Endothelial cell of umbilical vein (primary cell): ENCODE results near the gene AK6. TPM values are rescaled to one million over a fixed set of nuclear protein-coding genes. Genes with fewer than 3 reads are reported as not detected.

Source experiments
- BruUV-seq: library from RNA; stranded (reverse); fragments of 400-500 nt; replicated peaks from 2 replicates; lab custom pipeline; 2021; lab: Mats Ljungman, UMichigan
- CTCF ChIA-PET: fragments of 300-600, 350-600 bp; sonication (Branson Sonifier 250); formaldehyde crosslinking; loops from one replicate; lab custom pipeline; 2021; ENCODE audit warnings: antibody characterized with exemption, inconsistent platforms; lab: Charles Lee
- POLR2A ChIA-PET: fragments of 300-600, 350-600 bp; sonication (Branson Sonifier 250); formaldehyde crosslinking; loops from one replicate; lab custom pipeline; 2021; ENCODE audit warnings: antibody characterized with exemption, inconsistent platforms; lab: Charles Lee
- DNase-seq: peaks from one replicate; pipeline ENCODE4 v3.0.0-alpha.2; 2011; ENCODE audit warnings: low read depth, low spot score
- FAIRE-seq: peaks from 2 replicates; lab custom pipeline; 2011; peaks lifted over from hg19 to GRCh38; lab: Jason Lieb, UNC
- H2AFZ ChIP-seq: 2 replicates; pipeline ENCODE4 v1.6.0; 2012; ENCODE audit warnings: low read depth, low read length, control low read depth, inconsistent platforms
- H3K27ac ChIP-seq: 2 replicates; pipeline ENCODE4 v1.5.1; 2011; ENCODE audit warnings: low read depth, mild to moderate bottlenecking, control low read depth, low read length, moderate library complexity; ENCODE audit not compliant: insufficient read depth
- H3K27me3 ChIP-seq, 2 experiments: 2 replicates each; pipeline versions ENCODE4 v1.6.0 to v1.6.1; 2011; ENCODE audit warnings: low read length in 2 of 2, mixed read lengths in 1 of 2; ENCODE audit not compliant: control insufficient read depth in 2 of 2, insufficient read depth in 2 of 2
- H3K36me3 ChIP-seq, 2 experiments: 2 replicates in 1 of 2; 3 replicates in 1 of 2; pipeline ENCODE4 v1.5.1; 2011; ENCODE audit warnings: low read length in 2 of 2, mild to moderate bottlenecking in 1 of 2, moderate library complexity in 1 of 2; ENCODE audit not compliant: control insufficient read depth in 2 of 2, insufficient read depth in 2 of 2; ENCODE audit errors: extremely low read depth in 1 of 2
- H3K4me1 ChIP-seq: 3 replicates; pipeline ENCODE4 v1.5.1; 2011; ENCODE audit warnings: mild to moderate bottlenecking, low read length; ENCODE audit not compliant: control insufficient read depth, insufficient read depth; ENCODE audit errors: extremely low read depth
- H3K4me2 ChIP-seq: 2 replicates; pipeline ENCODE4 v1.6.1; 2011; ENCODE audit warnings: low read length, control low read depth, mixed read lengths; ENCODE audit not compliant: insufficient read depth
- H3K4me3 ChIP-seq, 3 experiments: fragments of 200-600 bp in 1 of 3; sonication (generic), shearing (Covaris generic) in 1 of 3; replicated peaks in 1 of 3; 2 replicates each; pipeline ENCODE4 v1.5.1; 2011 to 2016; ENCODE audit warnings: control low read depth in 3 of 3, low read length in 3 of 3, mild to moderate bottlenecking in 2 of 3, inconsistent platforms in 1 of 3, low read depth in 1 of 3, moderate library complexity in 1 of 3; ENCODE audit not compliant: insufficient read depth in 1 of 3
- H3K79me2 ChIP-seq: 2 replicates; pipeline ENCODE4 v1.6.0; 2012; ENCODE audit warnings: low read length, inconsistent platforms; ENCODE audit not compliant: control insufficient read depth, insufficient read depth
- H3K9ac ChIP-seq: replicated peaks from 2 replicates; pipeline ENCODE3; 2011; ENCODE audit warnings: low read length, control low read depth; ENCODE audit not compliant: insufficient read depth; ENCODE audit errors: extremely low read depth
- H3K9me1 ChIP-seq: replicated peaks from 3 replicates; pipeline ENCODE4 v1.6.0; 2011; ENCODE audit warnings: mild to moderate bottlenecking, low read length; ENCODE audit not compliant: control insufficient read depth, insufficient read depth; ENCODE audit errors: extremely low read depth
- H3K9me3 ChIP-seq: replicated peaks from 2 replicates; pipeline ENCODE4 v1.5.1; 2012; ENCODE audit warnings: low read length, inconsistent platforms; ENCODE audit not compliant: control insufficient read depth, insufficient read depth
- H4K20me1 ChIP-seq: replicated peaks from 2 replicates; pipeline ENCODE3; 2011; ENCODE audit warnings: mild to moderate bottlenecking, low read length; ENCODE audit not compliant: control insufficient read depth, insufficient read depth; ENCODE audit errors: extremely low read depth
- EZH2 ChIP-seq: IDR thresholded peaks from 2 replicates; pipeline ENCODE4 v1.6.1; 2012; ENCODE audit warnings: borderline replicate concordance, low read depth, mild to moderate bottlenecking, moderate library complexity, low read length, inconsistent platforms; ENCODE audit not compliant: severe bottlenecking
- FOS ChIP-seq: IDR thresholded peaks from 2 replicates; pipeline ENCODE4 v1.6.1; 2011; ENCODE audit warnings: mild to moderate bottlenecking, low read length, moderate library complexity, borderline replicate concordance; ENCODE audit not compliant: insufficient read depth
- GATA2 ChIP-seq: IDR thresholded peaks from 2 replicates; pipeline ENCODE4 v1.7.0; 2011; ENCODE audit warnings: low read depth, mild to moderate bottlenecking, moderate library complexity, mixed read lengths, low read length; ENCODE audit not compliant: insufficient read length, insufficient read depth
- JUN ChIP-seq: IDR thresholded peaks from 2 replicates; pipeline ENCODE4 v1.6.1; 2011; ENCODE audit warnings: borderline replicate concordance, low read depth; ENCODE audit not compliant: insufficient read length, insufficient read depth
- MAX ChIP-seq: IDR thresholded peaks from 2 replicates; pipeline ENCODE4 v1.6.1; 2011; ENCODE audit not compliant: insufficient read depth, insufficient read length
- MYC ChIP-seq: IDR thresholded peaks from one replicate; pipeline ENCODE4 v1.6.1; 2011; ENCODE audit warnings: mild to moderate bottlenecking, low read depth, low read length
- POLR2A ChIP-seq: IDR thresholded peaks from 2 replicates; pipeline ENCODE4 v1.6.1; 2012; ENCODE audit warnings: low read depth, mild to moderate bottlenecking, control low read depth, low read length
- POLR2AphosphoS5 ChIP-seq: IDR thresholded peaks from 2 replicates; pipeline ENCODE4 v1.6.1; 2012; ENCODE audit warnings: low read depth, mild to moderate bottlenecking, control low read depth, low read length, moderate library complexity; ENCODE audit not compliant: insufficient read depth
- dilution Hi-C: fragments of 300-500 bp; cut with MboI; formaldehyde crosslinking; loops from one replicate; pipeline ENCODE4 v1.15.0; 2019; ENCODE audit warnings: low sequenced_read_pairs; ENCODE audit not compliant: extremely low pct_ligation_motif_present
- intact Hi-C: fragments of 100-400 bp; cut with micrococcal nuclease; formaldehyde crosslinking; loops from one replicate; pipeline ENCODE4 v1.10.0; 2022
- polyA plus RNA-seq, 4 experiments: library from polyadenylated mRNA; depleted of rRNA in 3 of 4; stranded (reverse) in 3 of 4; unstranded in 1 of 4; fragments of >200 nt; gene quantifications; 2 replicates each; pipeline versions ENCODE4 v1.2.1 to v1.2.3, GENCODE V29; 2011 to 2012; ENCODE audit warnings: missing spikeins in 1 of 4
- total RNA-seq: library from RNA; stranded (reverse); gene quantifications from 2 replicates; pipeline ENCODE4 v1.2.3, GENCODE V29; 2021
- TF ChIP-seq, protein P1 (sequence below), 2 donors: IDR thresholded peaks; 1 replicate in 1 of 2; 2 replicates in 1 of 2; pipeline ENCODE4 v1.5.1; 2011; ENCODE audit warnings: low read length in 2 of 2, mild to moderate bottlenecking in 2 of 2, moderate library complexity in 2 of 2, control low read depth in 1 of 2, inconsistent platforms in 1 of 2, low read depth in 1 of 2; ENCODE audit not compliant: insufficient read depth in 1 of 2; ENCODE audit errors: extremely low read depth in 1 of 2

AK6 gene
- total and polyA plus RNA-seq, 2 donors (not counting 3 experiments of a cell fraction or from before 2014, with no cell fraction given), result 13.2 to 30.1 TPM

- H3K4me2 ChIP-seq, result no peak overlapping the region
- intact Hi-C loops, result no loop called here
- TF ChIP-seq MAX, result no peak
- no peak for TF ChIP-seq FOS
- TF ChIP-seq POLR2A, result no peak
- no peak for TF ChIP-seq MYC
- TF ChIP-seq, protein P1, sequence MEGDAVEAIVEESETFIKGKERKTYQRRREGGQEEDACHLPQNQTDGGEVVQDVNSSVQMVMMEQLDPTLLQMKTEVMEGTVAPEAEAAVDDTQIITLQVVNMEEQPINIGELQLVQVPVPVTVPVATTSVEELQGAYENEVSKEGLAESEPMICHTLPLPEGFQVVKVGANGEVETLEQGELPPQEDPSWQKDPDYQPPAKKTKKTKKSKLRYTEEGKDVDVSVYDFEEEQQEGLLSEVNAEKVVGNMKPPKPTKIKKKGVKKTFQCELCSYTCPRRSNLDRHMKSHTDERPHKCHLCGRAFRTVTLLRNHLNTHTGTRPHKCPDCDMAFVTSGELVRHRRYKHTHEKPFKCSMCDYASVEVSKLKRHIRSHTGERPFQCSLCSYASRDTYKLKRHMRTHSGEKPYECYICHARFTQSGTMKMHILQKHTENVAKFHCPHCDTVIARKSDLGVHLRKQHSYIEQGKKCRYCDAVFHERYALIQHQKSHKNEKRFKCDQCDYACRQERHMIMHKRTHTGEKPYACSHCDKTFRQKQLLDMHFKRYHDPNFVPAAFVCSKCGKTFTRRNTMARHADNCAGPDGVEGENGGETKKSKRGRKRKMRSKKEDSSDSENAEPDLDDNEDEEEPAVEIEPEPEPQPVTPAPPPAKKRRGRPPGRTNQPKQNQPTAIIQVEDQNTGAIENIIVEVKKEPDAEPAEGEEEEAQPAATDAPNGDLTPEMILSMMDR (IDR thresholded peaks at IDR 0.05; ENCODE audit: extremely low read depth in 1 of 2, insufficient read depth in 1 of 2, low read depth in 1 of 2, low read length in 2 of 2), result no peak
- ChIA-PET POLR2A (no interaction called here), CTCF (no interaction called here)
- H3K27me3 ChIP-seq, result no peaks in the 10 kb centered on the region
- FAIRE-seq (no peak), DNase-seq (no peak)
- no peaks in the 10 kb centered on the region for H3K9me3 ChIP-seq
- no peak overlapping the region for H3K4me3 ChIP-seq
- no peaks in the 10 kb centered on the region for H4K20me1 ChIP-seq
- no peaks in the 10 kb centered on the region for H3K4me1 ChIP-seq
- no peaks in the 10 kb centered on the region for H3K9me1 ChIP-seq
- no peak overlapping the region for H2AFZ ChIP-seq
- dilution Hi-C loops, result no loop called here
- H3K79me2 ChIP-seq, result no peaks in the 10 kb centered on the region
- H3K27ac ChIP-seq, result no peak overlapping the region
- H3K9ac ChIP-seq, result no peak overlapping the region
- no peaks in the 10 kb centered on the region for H3K36me3 ChIP-seq
- no TSS peak for BruUV-seq
Observed at GRCh38 chr5:69308046-69308553, 61.2 kb downstream of the AK6 start.

DNA sequence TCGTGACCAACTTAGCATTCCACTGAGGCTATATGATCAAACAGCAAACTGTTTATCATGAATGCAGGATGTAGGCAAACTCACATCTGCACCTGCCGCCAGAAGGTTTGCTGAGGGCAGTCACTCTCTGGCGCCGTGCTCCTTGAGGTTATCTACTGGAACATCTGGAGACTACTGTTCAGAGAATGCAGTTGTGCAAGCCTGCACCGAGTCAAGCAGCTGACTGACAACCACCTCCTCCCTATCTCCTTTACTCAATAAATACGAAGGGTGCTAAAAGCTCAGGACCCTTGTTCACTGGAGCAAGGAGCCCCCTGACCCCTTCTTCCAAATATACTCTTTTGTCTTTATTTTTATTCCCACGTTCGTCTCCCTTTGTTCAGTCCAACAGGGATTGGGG is 63.8 kb downstream of the AK6 start:
- TF ChIP-seq MYC, result no peak
- no peak for TF ChIP-seq POLR2A
- no peak for TF ChIP-seq POLR2AphosphoS5
- TF ChIP-seq MAX, result no peak
- TF ChIP-seq JUN, result no peak
- TF ChIP-seq GATA2, result no peak
- no peak for TF ChIP-seq EZH2
- no peak for TF ChIP-seq FOS
- TF ChIP-seq, protein P1 (IDR thresholded peaks at IDR 0.05; ENCODE audit: extremely low read depth in 1 of 2, insufficient read depth in 1 of 2, low read depth in 1 of 2, low read length in 2 of 2), result no peak
- H3K9me1 ChIP-seq, result no peaks in the 10 kb centered on the region
- FAIRE-seq, result peak; percentile 44
- CTCF ChIA-PET, result no interaction called here
- no peak overlapping the region for H3K9ac ChIP-seq
- H2AFZ ChIP-seq, result no peak overlapping the region
- no TSS peak for BruUV-seq
- dilution Hi-C loops (no loop called here), intact Hi-C loops (no loop called here)
- H3K4me3 ChIP-seq, result no peak overlapping the region
- no peaks in the 10 kb centered on the region for H4K20me1 ChIP-seq
- H3K4me1 ChIP-seq, result no peaks in the 10 kb centered on the region
- H3K4me2 ChIP-seq, result no peak overlapping the region
- POLR2A ChIA-PET, result no interaction called here
- H3K79me2 ChIP-seq, result no peaks in the 10 kb centered on the region
- H3K9me3 ChIP-seq, result no peaks in the 10 kb centered on the region
- no peak overlapping the region for H3K27ac ChIP-seq
- no peaks in the 10 kb centered on the region for H3K36me3 ChIP-seq
- H3K27me3 ChIP-seq, result no peaks in the 10 kb centered on the region
- DNase-seq, result no peak
